CD8-positive, alpha-beta T cell (primary cell): Measurements from ENCODE around the gene ZXDB. TPM values are rescaled to one million over a fixed set of nuclear protein-coding genes. Genes with fewer than 3 reads are reported as not detected.

Experiments
- total RNA-seq, 46 experiments: library from RNA in 2 of 46; stranded (reverse) in 2 of 46; gene quantifications; one replicate each; pipeline ENCODE4 v1.2.3 and lab custom pipeline; 2021 to 2026

The ZXDB gene
- total RNA-seq, 2 experiments from 2014 or later, result 27.7 to 30.2 TPM

Other genes with a start within 250 kb of the ZXDB start
- not detected for gene NLRP2B, start 88.2 kb downstream of the ZXDB start, total RNA-seq